NOMO-1 treated with dmso at 0.1 percent for 144 hours (cell line): ENCODE measurements around the gene QPRT.
A peak's percentile ranks its signal among the peaks of the same experiment; 100 is the strongest.
"Not testable (repeated sequence)": the region's sequence is repeated elsewhere in the genome, so short reads cannot be mapped to it uniquely, and the experiment has no call there.

Source experiments
- DNase-seq: peaks from one replicate; lab custom pipeline; 2025; ENCODE audit not compliant: unreplicated experiment; lab: John Stamatoyannopoulos, UW

Gene QPRT

DNA sequence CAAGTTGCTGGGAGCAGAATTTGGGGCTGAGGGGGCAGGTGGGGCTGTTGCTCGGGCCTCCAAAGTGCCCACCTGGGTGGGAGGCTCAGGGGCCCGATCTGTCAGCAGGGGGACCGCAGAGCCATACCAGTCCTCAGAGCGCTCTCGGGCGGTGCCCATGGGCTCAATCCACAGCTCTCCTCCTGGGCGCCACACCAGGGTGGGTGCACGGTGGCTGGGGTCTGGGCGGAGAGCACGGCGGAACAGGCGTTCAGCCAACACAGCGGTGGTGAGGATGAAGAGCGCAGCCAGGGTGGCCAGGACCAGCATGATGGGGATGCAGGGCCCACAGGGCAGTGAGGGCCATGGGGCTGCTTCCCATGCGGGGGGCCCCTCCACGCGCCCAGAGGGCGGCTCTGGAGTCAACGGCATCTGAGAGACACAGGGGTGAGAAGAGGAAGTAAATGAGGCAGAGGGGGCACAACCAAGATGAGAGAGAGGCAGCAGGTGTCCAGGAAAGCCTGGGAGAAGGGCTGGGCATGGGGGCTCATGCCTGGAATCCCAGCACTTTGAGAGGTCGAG, 65.6 kb downstream of the QPRT start:
- DNase-seq, result no peak

DNA sequence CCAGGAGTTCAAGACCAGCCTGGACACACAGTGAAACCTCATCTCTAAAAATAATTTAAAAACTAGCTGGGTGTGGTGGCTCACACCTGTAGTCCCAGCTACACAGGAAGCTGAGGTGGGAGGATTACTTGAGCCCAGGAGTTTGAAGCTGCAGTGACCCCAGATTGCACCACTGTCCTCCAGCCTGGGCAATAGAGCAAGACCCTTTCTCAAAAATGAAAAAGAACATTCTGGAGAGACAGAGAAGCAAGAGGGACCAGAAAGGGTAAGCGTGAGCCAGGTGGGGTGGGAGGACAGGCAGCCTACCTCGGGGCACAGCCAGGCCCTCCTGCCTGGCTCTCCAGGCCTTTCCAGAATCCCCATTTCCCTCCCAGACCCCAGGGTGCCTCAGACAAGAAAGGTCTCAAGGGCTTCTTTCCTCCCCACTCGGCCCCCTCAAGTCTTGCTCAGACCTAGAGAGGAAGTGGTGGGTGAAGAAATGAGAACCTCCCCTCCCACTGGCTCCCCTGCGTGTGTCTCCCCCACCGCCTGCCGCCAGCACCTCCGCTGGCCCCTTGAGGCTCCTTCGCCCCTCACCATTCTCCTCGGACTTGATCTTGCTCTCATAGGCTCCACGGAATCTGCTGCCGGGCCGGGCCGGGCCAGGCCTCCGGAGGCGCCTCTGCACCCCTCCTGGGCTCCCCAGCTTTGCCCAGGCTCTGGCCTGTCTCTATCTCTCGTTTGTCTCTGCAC, 66.3 kb downstream of the QPRT start:
- DNase-seq, result peak; percentile 81

DNA sequence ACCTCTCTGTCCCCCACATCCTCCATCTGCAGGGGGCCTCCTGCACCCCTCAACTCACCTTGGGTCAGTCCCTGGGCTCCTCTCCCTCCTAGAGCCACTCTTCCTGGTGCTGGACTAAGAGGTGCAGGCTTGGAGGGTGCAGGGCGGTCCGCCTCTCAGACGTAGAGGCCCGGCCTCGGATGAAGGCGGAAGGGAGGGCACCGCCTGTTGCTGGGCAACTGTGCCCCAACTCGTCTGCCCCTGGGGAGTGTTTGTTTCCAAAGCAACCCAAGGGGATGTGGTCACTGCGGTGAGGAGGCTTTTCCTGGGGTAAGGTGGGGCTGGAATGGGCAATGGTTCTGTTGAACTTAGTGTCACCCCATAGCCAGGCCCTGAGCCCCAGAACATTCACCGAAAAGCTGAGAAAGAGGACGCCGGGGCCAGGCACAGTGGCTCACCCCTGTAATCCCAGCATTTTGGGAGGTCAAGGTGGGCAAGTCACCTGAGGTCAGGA, 66.9 kb downstream of the QPRT start, which contains the start of gene C16orf54:
Gene C16orf54, minus strand, starts transcription at position 138 of the 493 bp plus-strand sequence. CDS start 1,039 bp downstream, outside the sequence.
- DNase-seq, result peak; percentile 96

DNA sequence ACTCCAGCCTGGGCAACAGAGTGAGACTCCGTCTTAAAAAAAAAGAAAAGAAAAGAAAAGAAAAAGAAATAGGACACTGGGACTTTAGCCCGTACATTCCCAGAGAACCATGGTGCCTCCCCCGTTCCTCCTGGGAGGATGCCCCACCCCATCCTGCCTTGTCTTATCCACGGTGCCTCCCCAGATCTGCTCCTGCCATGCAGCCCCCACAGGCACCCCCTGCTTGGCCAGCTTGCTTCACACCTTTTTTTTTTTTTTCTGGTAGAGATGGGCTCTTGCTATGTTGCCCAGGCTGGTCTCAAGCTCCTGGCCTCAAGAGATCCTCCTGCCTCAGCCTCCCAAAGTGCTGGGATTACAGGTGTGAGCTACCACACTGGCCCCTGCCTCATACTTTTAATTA, 67.5 kb downstream of the QPRT start:
- DNase-seq, result not testable (repeated sequence)
